HG02970 (cell line): Measurements from ENCODE around the gene FYB1.
"Not testable (repeated sequence)": the region's sequence is repeated elsewhere in the genome, so short reads cannot be mapped to it uniquely, and the experiment has no call there.

Experiments used
- ATAC-seq: cut with Tn5 transposase; IDR thresholded peaks from one replicate; pipeline ENCODE4 v1.9.1; 2021; ENCODE audit warnings: mild to moderate bottlenecking, moderate library complexity, moderate number of reproducible peaks; ENCODE audit not compliant: unreplicated experiment, low FRiP score

FYB1 gene

DNA sequence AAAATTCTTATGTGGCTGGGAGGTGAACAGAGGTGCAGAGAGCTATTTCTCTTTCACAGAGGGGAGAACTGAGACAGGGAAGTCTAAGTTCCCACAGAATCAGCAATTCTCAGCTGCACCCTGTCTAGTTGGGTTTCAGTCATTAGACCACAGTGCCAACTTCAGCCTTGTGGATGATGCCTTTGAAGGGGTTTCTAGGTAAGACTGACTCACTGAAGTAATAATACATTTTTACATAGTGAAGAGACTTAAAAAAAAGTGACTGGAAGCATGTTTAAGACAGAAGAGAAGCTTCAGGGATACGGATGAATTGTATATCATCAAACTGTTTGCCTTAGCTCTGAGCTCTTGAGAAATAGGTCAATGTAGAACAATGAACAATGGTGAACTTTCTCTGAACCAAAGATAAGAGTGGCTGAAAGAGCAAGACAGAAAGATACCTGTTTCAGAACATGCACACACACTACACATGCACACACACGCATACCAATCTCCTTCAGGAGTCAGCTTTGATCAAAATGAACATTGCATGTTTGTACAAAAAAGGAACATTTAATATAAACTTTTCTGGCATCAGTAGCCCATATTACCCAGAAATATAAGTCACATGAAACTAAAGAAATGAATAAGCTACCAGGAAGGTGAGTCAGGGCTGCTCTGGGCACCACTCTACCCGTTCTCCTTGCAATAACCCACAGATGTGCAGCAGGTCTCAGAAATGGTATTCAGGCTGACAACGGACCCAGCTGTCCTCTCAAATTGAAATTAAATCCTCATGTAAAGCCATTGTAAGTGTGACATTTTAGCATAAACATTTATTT is 12.6 kb upstream of the FYB1 start:
- ATAC-seq, result no peak

GRCh38 chr5:39228596-39228995 is 9.2 kb upstream of the FYB1 start:
- ATAC-seq, result no peak

DNA sequence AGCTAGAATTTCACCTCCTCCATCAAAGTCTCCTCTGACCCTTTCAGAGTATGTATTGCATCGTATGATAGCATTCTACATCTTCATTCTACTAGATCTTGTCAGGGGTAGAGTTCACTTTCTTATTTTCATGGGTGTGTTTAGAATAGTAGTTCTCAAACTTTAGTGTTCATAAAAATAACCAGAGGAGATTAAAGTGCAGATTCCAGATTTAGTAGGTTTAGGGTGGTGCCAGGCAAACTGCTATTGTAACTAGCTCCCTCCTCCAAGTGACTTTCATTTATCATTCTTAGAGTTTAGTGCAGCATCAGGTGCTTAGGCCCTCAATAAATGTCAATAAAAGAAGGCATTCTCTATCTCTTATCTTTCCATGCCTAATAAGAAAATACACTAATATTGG is 7.2 kb upstream of the FYB1 start:
- no peak for ATAC-seq

- no peak for ATAC-seq
Observed at GRCh38 chr5:39226100-39226451, 6.7 kb upstream of the FYB1 start.

DNA sequence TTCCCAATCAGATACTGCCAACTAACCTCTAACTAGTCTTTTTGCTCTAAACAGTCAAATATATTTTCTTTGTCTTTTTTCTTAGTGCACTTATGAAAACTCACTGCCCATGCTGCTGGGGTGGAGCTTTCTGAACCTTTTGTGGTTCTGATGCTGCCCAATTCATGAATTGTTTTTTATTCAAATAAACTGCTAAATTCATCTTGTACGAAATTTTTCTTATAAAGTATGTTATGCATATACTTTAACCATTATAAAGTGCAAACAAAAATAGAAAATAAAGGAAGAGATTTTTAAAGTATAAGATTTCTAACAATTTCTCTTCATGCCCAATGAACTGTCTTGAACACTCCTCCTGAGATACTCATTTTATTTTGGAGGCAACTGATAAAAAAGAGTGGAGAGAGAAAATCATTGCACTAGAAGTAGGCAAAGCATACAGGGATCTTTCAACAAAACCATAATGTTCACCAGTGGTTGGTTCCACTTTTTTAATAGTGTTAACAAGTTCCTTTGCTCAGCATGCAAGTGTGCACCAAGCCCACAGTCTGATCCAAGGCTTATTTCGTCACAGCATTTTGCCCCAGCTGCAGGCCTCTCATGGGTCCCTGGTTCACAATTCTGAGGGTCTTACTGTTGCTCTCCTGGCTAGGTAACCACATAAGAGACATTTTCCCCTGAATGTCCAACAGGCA is 6.2 kb upstream of the FYB1 start:
- ATAC-seq, result no peak

DNA sequence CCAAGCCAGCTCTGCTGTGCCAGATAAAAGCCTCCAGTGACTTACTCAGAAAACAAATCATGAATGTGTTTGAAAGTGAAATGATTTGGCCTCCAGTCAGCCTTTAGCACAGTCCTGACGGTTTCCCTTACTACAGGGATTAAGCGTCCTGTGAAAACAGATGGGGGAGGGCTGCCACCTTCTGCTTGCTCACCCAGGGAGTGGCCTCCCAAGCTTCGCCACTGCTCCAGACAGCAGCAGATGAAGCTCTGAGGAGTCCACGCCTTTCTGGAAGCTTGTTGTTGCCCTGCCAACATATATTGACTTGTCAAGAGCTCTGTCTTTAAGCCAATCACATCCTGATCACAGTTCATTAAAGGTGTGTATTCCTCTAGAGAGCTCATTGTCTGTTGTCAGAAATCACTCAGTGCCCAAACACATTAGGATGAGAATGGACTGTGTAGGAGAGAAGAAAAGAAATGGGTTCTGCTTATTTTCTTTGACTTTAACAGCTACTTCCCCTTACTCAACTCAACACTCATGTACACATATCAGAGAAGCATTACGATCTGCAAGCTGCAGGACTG is 4.9 kb upstream of the FYB1 start:
- no peak for ATAC-seq

DNA sequence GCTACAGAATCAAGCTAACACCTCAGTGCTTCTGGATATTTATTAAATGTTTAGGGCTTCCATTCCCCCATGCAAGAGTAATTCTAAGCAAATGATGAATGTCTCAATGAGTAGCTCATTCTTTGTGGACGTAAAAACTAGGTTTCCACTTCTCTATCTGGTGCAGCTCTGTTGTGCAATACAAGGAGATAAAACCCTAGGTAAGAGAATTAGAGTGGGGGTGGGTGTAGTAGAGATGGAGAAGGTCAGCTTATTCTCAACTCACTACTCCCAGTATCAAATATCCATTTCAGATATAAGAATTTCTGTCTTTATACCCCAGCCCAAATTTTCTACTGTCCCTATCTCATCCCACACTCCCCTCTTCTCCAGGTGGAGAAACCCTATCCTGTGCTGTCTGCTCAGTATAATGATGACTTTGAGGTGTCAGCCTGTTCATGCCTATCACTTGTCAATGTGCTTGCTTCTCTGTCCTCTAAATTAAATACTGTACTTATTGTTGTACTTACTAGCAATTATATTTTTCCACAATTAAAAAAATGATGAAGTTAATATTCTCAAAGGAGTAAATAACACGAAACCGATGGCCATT is 4.3 kb upstream of the FYB1 start:
- no peak for ATAC-seq

GRCh38 chr5:39221671-39222070 is 2.3 kb upstream of the FYB1 start:
- not testable (repeated sequence) for ATAC-seq

DNA sequence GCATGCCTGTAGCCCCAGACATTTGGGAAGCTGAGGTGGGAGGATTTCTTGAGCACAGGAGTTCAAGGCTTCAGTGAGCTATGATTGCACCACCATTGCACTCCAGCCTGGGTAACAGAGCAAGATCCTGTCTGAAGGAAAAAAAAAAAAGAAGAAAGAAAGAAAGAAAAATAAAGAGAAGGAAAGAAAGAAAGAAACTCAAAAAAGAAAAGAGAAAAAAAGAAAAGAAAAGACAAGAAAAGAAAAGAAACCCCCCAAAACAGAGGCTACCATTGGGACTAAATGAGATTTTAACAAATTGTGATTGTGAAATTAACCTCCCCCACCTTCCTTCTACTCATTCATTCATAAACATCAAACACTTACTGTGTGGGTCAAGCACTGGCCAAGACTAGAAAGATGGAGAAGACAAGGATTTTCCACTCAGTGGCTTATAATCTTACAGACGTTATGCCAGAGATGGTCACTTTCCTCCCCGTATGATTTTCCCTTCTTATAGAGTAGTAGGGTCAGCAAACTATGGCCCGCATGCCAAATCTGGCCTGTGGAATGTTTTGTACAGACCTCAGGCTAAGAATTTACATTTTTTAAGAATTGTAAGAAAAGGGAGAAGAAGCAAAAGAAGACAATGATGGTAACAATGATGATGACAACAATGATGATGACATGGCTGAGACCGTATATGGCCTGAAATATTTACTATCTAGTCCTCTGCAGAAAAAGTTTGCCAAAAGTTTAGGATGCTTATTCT is 1.1 kb upstream of the FYB1 start:
- no peak for ATAC-seq

DNA sequence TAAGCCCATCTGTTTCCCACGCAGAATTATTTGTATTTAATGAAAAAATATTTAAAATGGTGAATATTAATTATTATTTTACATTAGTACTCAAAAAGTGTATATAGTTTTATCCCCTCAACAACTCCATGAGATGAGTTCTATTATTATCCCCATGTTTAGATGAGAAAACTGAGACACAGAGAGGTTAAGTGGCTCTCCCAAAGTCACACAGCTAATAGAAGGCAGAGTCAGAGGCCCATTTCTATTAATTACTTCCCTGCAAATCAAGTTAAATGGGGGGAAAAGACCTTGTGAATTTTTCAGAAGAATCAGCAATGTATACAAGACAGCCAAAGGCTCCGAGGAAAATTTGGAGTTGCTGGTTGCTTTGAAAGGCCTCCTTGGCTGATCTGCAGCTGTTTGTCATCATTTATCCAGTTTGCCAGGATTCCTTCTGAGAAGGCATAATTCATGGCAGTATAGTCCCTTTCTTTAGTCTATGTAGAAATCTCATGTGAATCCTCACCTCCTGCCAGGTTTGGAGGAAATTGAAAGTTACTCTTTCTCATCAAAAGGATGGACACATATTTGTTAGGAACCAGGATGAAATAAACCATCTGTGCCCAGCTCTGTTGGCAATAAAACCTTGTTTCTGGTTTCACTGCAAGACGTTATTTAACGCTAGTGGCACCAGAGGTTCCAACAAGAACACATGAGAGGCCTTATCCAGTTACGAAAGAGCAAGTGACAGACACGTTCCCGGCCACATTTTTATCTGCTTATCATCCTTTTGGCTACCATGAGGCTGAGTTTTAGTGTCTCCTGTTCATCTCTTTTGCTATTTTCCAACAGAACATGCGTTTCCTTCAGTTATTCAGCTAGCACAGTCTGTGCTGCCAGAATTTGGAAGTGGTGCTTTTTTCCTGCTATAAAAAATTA is 621 bp downstream of the FYB1 start:
- no peak for ATAC-seq

GRCh38 chr5:39217365-39218281 is 1.7 kb downstream of the FYB1 start:
- ATAC-seq, result peak; percentile 75

DNA sequence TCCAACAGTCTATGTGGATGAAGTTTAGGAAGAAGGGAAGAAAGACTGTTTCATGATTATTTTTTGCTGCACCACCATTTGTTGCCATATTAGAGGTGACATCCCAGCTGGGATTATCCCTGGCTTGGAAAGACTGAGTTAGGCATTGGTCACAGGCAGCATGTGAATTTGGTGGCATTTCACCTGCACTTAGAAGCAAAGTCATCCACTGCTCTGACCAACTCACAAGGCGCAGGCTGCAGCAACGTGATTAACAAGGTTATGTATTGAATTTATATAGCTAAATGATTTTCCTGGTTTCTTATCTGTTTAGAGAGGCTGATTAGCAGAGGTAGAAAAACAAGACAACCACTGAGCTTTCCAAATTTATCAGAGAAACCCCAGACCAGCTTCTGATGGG is 2.7 kb downstream of the FYB1 start:
- no peak for ATAC-seq

DNA sequence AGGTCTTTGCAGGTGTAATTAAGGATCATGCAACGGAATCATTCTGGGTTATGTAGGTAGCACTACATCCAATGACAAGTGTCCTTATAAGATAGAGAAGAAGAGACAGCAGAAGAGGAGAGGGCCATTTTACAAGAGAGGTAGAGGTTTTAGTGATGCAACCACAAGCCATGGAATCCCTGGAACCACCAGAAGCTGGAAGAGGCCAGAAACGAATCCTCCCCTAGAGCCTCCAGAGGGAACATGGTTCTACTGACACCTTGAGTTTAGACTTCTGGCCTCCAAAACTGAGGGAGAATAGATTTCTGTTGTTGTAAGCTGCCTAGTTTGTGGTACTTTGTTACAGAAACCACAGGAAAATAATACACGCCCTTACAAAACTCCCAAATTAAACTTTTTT is 3.5 kb downstream of the FYB1 start:
- ATAC-seq, result no peak

- no peak for ATAC-seq
Observed at GRCh38 chr5:39214912-39215709, 4.3 kb downstream of the FYB1 start.

GRCh38 chr5:39213447-39214207 is 5.7 kb downstream of the FYB1 start:
- no peak for ATAC-seq

GRCh38 chr5:39211773-39212172 is 7.6 kb downstream of the FYB1 start:
- no peak for ATAC-seq

DNA sequence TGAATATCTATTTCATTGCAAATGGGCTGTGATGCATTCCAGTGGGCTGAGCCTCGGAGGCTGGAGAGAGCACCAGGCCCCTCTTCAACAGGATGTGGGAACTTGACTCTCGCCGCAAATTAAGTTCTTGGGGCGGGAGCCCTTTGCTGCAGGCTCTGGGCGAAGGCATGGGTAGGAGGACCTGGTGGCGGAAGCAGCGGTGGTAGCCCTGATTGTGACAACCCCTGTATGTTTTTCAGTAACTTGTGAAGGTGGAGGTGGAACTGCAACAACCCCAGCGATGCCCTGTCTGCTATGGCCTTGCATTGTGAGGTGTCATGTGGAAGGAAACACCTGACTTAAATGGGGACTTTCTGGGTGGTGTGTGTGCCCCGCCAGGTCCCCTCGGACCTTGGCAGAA is 9.4 kb downstream of the FYB1 start:
- no peak for ATAC-seq
